Activated T-helper 1 cell treated with anti-CD3 and anti-CD28 coated beads, Interleukin-12 subunit alpha, Interleukin-12 subunit beta, Interleukin-2, Interleukin-4 antibody, amounts not matched to agents 30 ng/mL and 10 ng/mL and 1 ng/mL, durations not matched to agents 14 hours and 24 hours and 36 hours (primary cell): Measurements from ENCODE around the gene SUGCT. TPM values are rescaled to one million over a fixed set of nuclear protein-coding genes. Genes with fewer than 3 reads are reported as not detected.
"Not testable (repeated sequence)": the region's sequence is repeated elsewhere in the genome, so short reads cannot be mapped to it uniquely, and the experiment has no call there.

ENCODE experiments used
- DNase-seq: peaks from one replicate; pipeline ENCODE4 v3.0.0; 2021; ENCODE audit warnings: low spot score
- H3K27ac Mint-ChIP-seq: one replicate; pipeline ENCODE4 v1.8.0; 2021; ENCODE audit warnings: mild to moderate bottlenecking, mixed read lengths
- H3K27me3 Mint-ChIP-seq: one replicate; pipeline ENCODE4 v1.8.0; 2022; ENCODE audit warnings: mild to moderate bottlenecking, moderate library complexity, mixed read lengths; ENCODE audit not compliant: insufficient read depth
- H3K36me3 Mint-ChIP-seq: one replicate; pipeline ENCODE4 v1.8.0; 2021; ENCODE audit warnings: low read depth, mixed read lengths
- H3K4me1 Mint-ChIP-seq: one replicate; pipeline ENCODE4 v1.8.0; 2021; ENCODE audit warnings: low read depth, mixed read lengths
- H3K4me3 Mint-ChIP-seq: one replicate; pipeline ENCODE4 v1.8.0; 2021; ENCODE audit warnings: mild to moderate bottlenecking, moderate library complexity, mixed read lengths
- H3K9me3 Mint-ChIP-seq: one replicate; pipeline ENCODE4 v1.8.0; 2021; ENCODE audit warnings: mixed read lengths
- intact Hi-C: fragments of 100-400 bp; cut with micrococcal nuclease; formaldehyde crosslinking; loops from one replicate; pipeline ENCODE4 v1.15.1; 2024
- total RNA-seq: library from RNA; stranded (reverse); gene quantifications from 2 replicates; pipeline ENCODE4 v1.2.3, GENCODE V29; 2022

SUGCT gene
- total RNA-seq, 1 donor from 2014 or later = not detected

GRCh38 chr7:40244226-40244625 is 109.4 kb downstream of the SUGCT start:
- Mint-ChIP-seq H3K27ac (no peak overlapping the region), H3K27me3 (no peaks in the 10 kb centered on the region), H3K36me3 (no peaks in the 10 kb centered on the region), H3K4me3 (no peak overlapping the region), H3K9me3 (no peaks in the 10 kb centered on the region), H3K4me1 (no peaks in the 10 kb centered on the region)
- DNase-seq = no peak
- intact Hi-C loops = no loop called here

GRCh38 chr7:40248681-40249080 is 113.9 kb downstream of the SUGCT start:
- intact Hi-C loops = no loop called here
- Mint-ChIP-seq H3K27ac (no peak overlapping the region), H3K27me3 (no peaks in the 10 kb centered on the region), H3K9me3 (no peaks in the 10 kb centered on the region), H3K4me3 (no peak overlapping the region), H3K36me3 (no peaks in the 10 kb centered on the region), H3K4me1 (no peaks in the 10 kb centered on the region)
- no peak for DNase-seq

GRCh38 chr7:40253444-40253843 is 118.6 kb downstream of the SUGCT start:
- H3K36me3 Mint-ChIP-seq, H3K4me1 Mint-ChIP-seq, intact Hi-C loops, H3K4me3 Mint-ChIP-seq, H3K9me3 Mint-ChIP-seq, H3K27ac Mint-ChIP-seq, DNase-seq, H3K27me3 Mint-ChIP-seq: not testable (repeated sequence)

- Mint-ChIP-seq H3K4me1 (no peaks in the 10 kb centered on the region), H3K9me3 (no peaks in the 10 kb centered on the region), H3K27ac (no peak overlapping the region), H3K4me3 (no peak overlapping the region), H3K27me3 (no peaks in the 10 kb centered on the region), H3K36me3 (no peaks in the 10 kb centered on the region)
- no peak for DNase-seq
- intact Hi-C loops = no loop called here
Measured at GRCh38 chr7:40263752-40264390, 129.1 kb downstream of the SUGCT start.

- Mint-ChIP-seq H3K4me3 (no peak overlapping the region), H3K4me1 (no peaks in the 10 kb centered on the region), H3K27ac (no peak overlapping the region), H3K27me3 (no peaks in the 10 kb centered on the region), H3K36me3 (no peaks in the 10 kb centered on the region), H3K9me3 (no peaks in the 10 kb centered on the region)
- no peak for DNase-seq
- intact Hi-C loops = no loop called here
Measured at GRCh38 chr7:40267583-40267982, 132.8 kb downstream of the SUGCT start.

GRCh38 chr7:40268810-40269209 is 134.0 kb downstream of the SUGCT start:
- not testable (repeated sequence) for H3K4me3 Mint-ChIP-seq

GRCh38 chr7:40276061-40276460 is 141.3 kb downstream of the SUGCT start:
- intact Hi-C loops = no loop called here
- H3K27ac Mint-ChIP-seq = no peak overlapping the region
- H3K27me3 Mint-ChIP-seq = no peaks in the 10 kb centered on the region
- H3K9me3 Mint-ChIP-seq = no peaks in the 10 kb centered on the region
- DNase-seq = no peak
- H3K36me3 Mint-ChIP-seq = no peaks in the 10 kb centered on the region
- no peaks in the 10 kb centered on the region for H3K4me1 Mint-ChIP-seq
- H3K4me3 Mint-ChIP-seq = no peak overlapping the region

More at GRCh38 chr7:40268810-40269209, 134.0 kb downstream of the SUGCT start:
- H3K9me3 Mint-ChIP-seq, H3K4me1 Mint-ChIP-seq, DNase-seq, H3K27ac Mint-ChIP-seq, intact Hi-C loops, H3K36me3 Mint-ChIP-seq, H3K27me3 Mint-ChIP-seq: not testable (repeated sequence)

- H3K9me3 Mint-ChIP-seq = no peaks in the 10 kb centered on the region
- H3K4me3 Mint-ChIP-seq = no peak overlapping the region
- H3K27me3 Mint-ChIP-seq = peaks cover 3% of the 10 kb centered on the region
- H3K36me3 Mint-ChIP-seq = no peaks in the 10 kb centered on the region
- H3K4me1 Mint-ChIP-seq = no peaks in the 10 kb centered on the region
- DNase-seq = no peak
- no peak overlapping the region for H3K27ac Mint-ChIP-seq
- intact Hi-C loops = no loop called here
Measured at GRCh38 chr7:40279991-40280390, 145.2 kb downstream of the SUGCT start.

GRCh38 chr7:40282858-40283257 is 148.1 kb downstream of the SUGCT start:
- Mint-ChIP-seq H3K4me1 (no peaks in the 10 kb centered on the region), H3K27me3 (peaks cover 3% of the 10 kb centered on the region), H3K36me3 (no peaks in the 10 kb centered on the region), H3K9me3 (no peaks in the 10 kb centered on the region), H3K4me3 (no peak overlapping the region), H3K27ac (no peak overlapping the region)
- DNase-seq = no peak
- intact Hi-C loops = no loop called here

GRCh38 chr7:40283391-40283790 is 148.6 kb downstream of the SUGCT start:
- H3K36me3 Mint-ChIP-seq = no peaks in the 10 kb centered on the region
- intact Hi-C loops = no loop called here
- H3K4me3 Mint-ChIP-seq = no peak overlapping the region
- no peaks in the 10 kb centered on the region for H3K9me3 Mint-ChIP-seq
- H3K27me3 Mint-ChIP-seq = peaks cover 3% of the 10 kb centered on the region
- no peaks in the 10 kb centered on the region for H3K4me1 Mint-ChIP-seq
- no peak overlapping the region for H3K27ac Mint-ChIP-seq
- no peak for DNase-seq

- no peaks in the 10 kb centered on the region for H3K36me3 Mint-ChIP-seq
- DNase-seq = no peak
- no peaks in the 10 kb centered on the region for H3K9me3 Mint-ChIP-seq
- intact Hi-C loops = no loop called here
- H3K4me3 Mint-ChIP-seq = no peak overlapping the region
- H3K27me3 Mint-ChIP-seq = peaks cover 3% of the 10 kb centered on the region
- no peak overlapping the region for H3K27ac Mint-ChIP-seq
- no peaks in the 10 kb centered on the region for H3K4me1 Mint-ChIP-seq
Measured at GRCh38 chr7:40288827-40289226, 154.0 kb downstream of the SUGCT start.

- no peaks in the 10 kb centered on the region for H3K27me3 Mint-ChIP-seq
- no peak overlapping the region for H3K4me3 Mint-ChIP-seq
- peaks cover 5% of the 10 kb centered on the region for H3K4me1 Mint-ChIP-seq
- no peaks in the 10 kb centered on the region for H3K36me3 Mint-ChIP-seq
- no peak overlapping the region for H3K27ac Mint-ChIP-seq
- no peak for DNase-seq
- intact Hi-C loops = no loop called here
- H3K9me3 Mint-ChIP-seq = no peaks in the 10 kb centered on the region
Measured at GRCh38 chr7:40297741-40298311, 163.0 kb downstream of the SUGCT start.

GRCh38 chr7:40298421-40298820 is 163.6 kb downstream of the SUGCT start:
- Mint-ChIP-seq H3K27me3 (no peaks in the 10 kb centered on the region), H3K36me3 (no peaks in the 10 kb centered on the region)

GRCh38 chr7:40299097-40299496 is 164.3 kb downstream of the SUGCT start:
- H3K4me3 Mint-ChIP-seq = no peak overlapping the region
- H3K9me3 Mint-ChIP-seq = no peaks in the 10 kb centered on the region
- no peaks in the 10 kb centered on the region for H3K36me3 Mint-ChIP-seq
- DNase-seq = no peak
- intact Hi-C loops = no loop called here
- H3K27ac Mint-ChIP-seq = no peak overlapping the region
- H3K27me3 Mint-ChIP-seq = no peaks in the 10 kb centered on the region
- H3K4me1 Mint-ChIP-seq = peaks cover 5% of the 10 kb centered on the region

More at GRCh38 chr7:40298421-40298820, 163.6 kb downstream of the SUGCT start:
- Mint-ChIP-seq H3K27ac (no peak overlapping the region), H3K4me1 (peaks cover 5% of the 10 kb centered on the region), H3K4me3 (no peak overlapping the region), H3K9me3 (no peaks in the 10 kb centered on the region)
- DNase-seq = no peak
- intact Hi-C loops = no loop called here
